Endothelial cell of umbilical vein (primary cell): ENCODE measurements around the gene AJM1. TPM values are rescaled to one million over a fixed set of nuclear protein-coding genes. Genes with fewer than 3 reads are reported as not detected.

ENCODE experiments used
- BruUV-seq: library from RNA; stranded (reverse); fragments of 400-500 nt; replicated peaks from 2 replicates; lab custom pipeline; 2021; lab: Mats Ljungman, UMichigan
- CTCF ChIA-PET: fragments of 300-600, 350-600 bp; sonication (Branson Sonifier 250); formaldehyde crosslinking; loops from one replicate; lab custom pipeline; 2021; ENCODE audit warnings: antibody characterized with exemption, inconsistent platforms; lab: Charles Lee
- POLR2A ChIA-PET: fragments of 300-600, 350-600 bp; sonication (Branson Sonifier 250); formaldehyde crosslinking; loops from one replicate; lab custom pipeline; 2021; ENCODE audit warnings: antibody characterized with exemption, inconsistent platforms; lab: Charles Lee
- DNase-seq: peaks from one replicate; pipeline ENCODE4 v3.0.0-alpha.2; 2011; ENCODE audit warnings: low read depth, low spot score
- FAIRE-seq: peaks from 2 replicates; lab custom pipeline; 2011; peaks lifted over from hg19 to GRCh38; lab: Jason Lieb, UNC
- H2AFZ ChIP-seq: 2 replicates; pipeline ENCODE4 v1.6.0; 2012; ENCODE audit warnings: low read depth, low read length, control low read depth, inconsistent platforms
- H3K27ac ChIP-seq: 2 replicates; pipeline ENCODE4 v1.5.1; 2011; ENCODE audit warnings: low read depth, mild to moderate bottlenecking, control low read depth, low read length, moderate library complexity; ENCODE audit not compliant: insufficient read depth
- H3K27me3 ChIP-seq, 2 experiments: 2 replicates each; pipeline versions ENCODE4 v1.6.0 to v1.6.1; 2011; ENCODE audit warnings: low read length in 2 of 2, mixed read lengths in 1 of 2; ENCODE audit not compliant: control insufficient read depth in 2 of 2, insufficient read depth in 2 of 2
- H3K36me3 ChIP-seq, 2 experiments: 2 replicates in 1 of 2; 3 replicates in 1 of 2; pipeline ENCODE4 v1.5.1; 2011; ENCODE audit warnings: low read length in 2 of 2, mild to moderate bottlenecking in 1 of 2, moderate library complexity in 1 of 2; ENCODE audit not compliant: control insufficient read depth in 2 of 2, insufficient read depth in 2 of 2; ENCODE audit errors: extremely low read depth in 1 of 2
- H3K4me1 ChIP-seq: 3 replicates; pipeline ENCODE4 v1.5.1; 2011; ENCODE audit warnings: mild to moderate bottlenecking, low read length; ENCODE audit not compliant: control insufficient read depth, insufficient read depth; ENCODE audit errors: extremely low read depth
- H3K4me2 ChIP-seq: 2 replicates; pipeline ENCODE4 v1.6.1; 2011; ENCODE audit warnings: low read length, control low read depth, mixed read lengths; ENCODE audit not compliant: insufficient read depth
- H3K4me3 ChIP-seq, 3 experiments: fragments of 200-600 bp in 1 of 3; sonication (generic), shearing (Covaris generic) in 1 of 3; replicated peaks in 1 of 3; 2 replicates each; pipeline ENCODE4 v1.5.1; 2011 to 2016; ENCODE audit warnings: control low read depth in 3 of 3, low read length in 3 of 3, mild to moderate bottlenecking in 2 of 3, inconsistent platforms in 1 of 3, low read depth in 1 of 3, moderate library complexity in 1 of 3; ENCODE audit not compliant: insufficient read depth in 1 of 3
- H3K79me2 ChIP-seq: 2 replicates; pipeline ENCODE4 v1.6.0; 2012; ENCODE audit warnings: low read length, inconsistent platforms; ENCODE audit not compliant: control insufficient read depth, insufficient read depth
- H3K9ac ChIP-seq: replicated peaks from 2 replicates; pipeline ENCODE3; 2011; ENCODE audit warnings: low read length, control low read depth; ENCODE audit not compliant: insufficient read depth; ENCODE audit errors: extremely low read depth
- H3K9me1 ChIP-seq: replicated peaks from 3 replicates; pipeline ENCODE4 v1.6.0; 2011; ENCODE audit warnings: mild to moderate bottlenecking, low read length; ENCODE audit not compliant: control insufficient read depth, insufficient read depth; ENCODE audit errors: extremely low read depth
- H3K9me3 ChIP-seq: replicated peaks from 2 replicates; pipeline ENCODE4 v1.5.1; 2012; ENCODE audit warnings: low read length, inconsistent platforms; ENCODE audit not compliant: control insufficient read depth, insufficient read depth
- H4K20me1 ChIP-seq: replicated peaks from 2 replicates; pipeline ENCODE3; 2011; ENCODE audit warnings: mild to moderate bottlenecking, low read length; ENCODE audit not compliant: control insufficient read depth, insufficient read depth; ENCODE audit errors: extremely low read depth
- CTCF ChIP-seq, 2 donors: IDR thresholded peaks; 1 replicate in 1 of 2; 2 replicates in 1 of 2; pipeline ENCODE4 v1.5.1; 2011; ENCODE audit warnings: low read length in 2 of 2, mild to moderate bottlenecking in 2 of 2, moderate library complexity in 2 of 2, control low read depth in 1 of 2, inconsistent platforms in 1 of 2, low read depth in 1 of 2; ENCODE audit not compliant: insufficient read depth in 1 of 2; ENCODE audit errors: extremely low read depth in 1 of 2
- EZH2 ChIP-seq: IDR thresholded peaks from 2 replicates; pipeline ENCODE4 v1.6.1; 2012; ENCODE audit warnings: borderline replicate concordance, low read depth, mild to moderate bottlenecking, moderate library complexity, low read length, inconsistent platforms; ENCODE audit not compliant: severe bottlenecking
- FOS ChIP-seq: IDR thresholded peaks from 2 replicates; pipeline ENCODE4 v1.6.1; 2011; ENCODE audit warnings: mild to moderate bottlenecking, low read length, moderate library complexity, borderline replicate concordance; ENCODE audit not compliant: insufficient read depth
- GATA2 ChIP-seq: IDR thresholded peaks from 2 replicates; pipeline ENCODE4 v1.7.0; 2011; ENCODE audit warnings: low read depth, mild to moderate bottlenecking, moderate library complexity, mixed read lengths, low read length; ENCODE audit not compliant: insufficient read length, insufficient read depth
- JUN ChIP-seq: IDR thresholded peaks from 2 replicates; pipeline ENCODE4 v1.6.1; 2011; ENCODE audit warnings: borderline replicate concordance, low read depth; ENCODE audit not compliant: insufficient read length, insufficient read depth
- MYC ChIP-seq: IDR thresholded peaks from one replicate; pipeline ENCODE4 v1.6.1; 2011; ENCODE audit warnings: mild to moderate bottlenecking, low read depth, low read length
- POLR2A ChIP-seq: IDR thresholded peaks from 2 replicates; pipeline ENCODE4 v1.6.1; 2012; ENCODE audit warnings: low read depth, mild to moderate bottlenecking, control low read depth, low read length
- POLR2AphosphoS5 ChIP-seq: IDR thresholded peaks from 2 replicates; pipeline ENCODE4 v1.6.1; 2012; ENCODE audit warnings: low read depth, mild to moderate bottlenecking, control low read depth, low read length, moderate library complexity; ENCODE audit not compliant: insufficient read depth
- dilution Hi-C: fragments of 300-500 bp; cut with MboI; formaldehyde crosslinking; loops from one replicate; pipeline ENCODE4 v1.15.0; 2019; ENCODE audit warnings: low sequenced_read_pairs; ENCODE audit not compliant: extremely low pct_ligation_motif_present
- intact Hi-C: fragments of 100-400 bp; cut with micrococcal nuclease; formaldehyde crosslinking; loops from one replicate; pipeline ENCODE4 v1.10.0; 2022
- polyA plus RNA-seq, 4 experiments: library from polyadenylated mRNA; depleted of rRNA in 3 of 4; stranded (reverse) in 3 of 4; unstranded in 1 of 4; fragments of >200 nt; gene quantifications; 2 replicates each; pipeline versions ENCODE4 v1.2.1 to v1.2.3, GENCODE V29; 2011 to 2012; ENCODE audit warnings: missing spikeins in 1 of 4
- total RNA-seq: library from RNA; stranded (reverse); gene quantifications from 2 replicates; pipeline ENCODE4 v1.2.3, GENCODE V29; 2021
- TF ChIP-seq, protein P1 (sequence below): IDR thresholded peaks from 2 replicates; pipeline ENCODE4 v1.6.1; 2011; ENCODE audit not compliant: insufficient read depth, insufficient read length

AJM1 gene
- total and polyA plus RNA-seq, 2 donors (not counting 3 experiments of a cell fraction or from before 2014, with no cell fraction given) = 0.30 to 1.3 TPM

- no peak overlapping the region for H3K4me2 ChIP-seq
- CTCF ChIA-PET = no interaction called here
Observed at GRCh38 chr9:136850866-136851775, 8.8 kb downstream of the AJM1 start.

More at GRCh38 chr9:136850866-136851775, 8.8 kb downstream of the AJM1 start:
- no peak for DNase-seq
- Histone ChIP-seq H3K4me3 (no peak overlapping the region), H2AFZ (no peak overlapping the region), H3K9me1 (no peaks in the 10 kb centered on the region), H3K27ac (no peak overlapping the region), H3K27me3 (peaks cover 4 to 10% of the 10 kb centered on the region in 2 experiments), H4K20me1 (no peaks in the 10 kb centered on the region), H3K9ac (no peak overlapping the region), H3K9me3 (no peaks in the 10 kb centered on the region), H3K36me3 (no peaks in the 10 kb centered on the region), H3K79me2 (no peaks in the 10 kb centered on the region), H3K4me1 (peaks cover 10% of the 10 kb centered on the region)
- no peak for FAIRE-seq
- TF ChIP-seq FOS (no peak), EZH2 (no peak), MYC (no peak), CTCF (IDR thresholded peaks at IDR 0.05; ENCODE audit: extremely low read depth in 1 of 2, insufficient read depth in 1 of 2, low read depth in 1 of 2, low read length in 2 of 2) (no peak), GATA2 (no peak), POLR2A (no peak), POLR2AphosphoS5 (no peak), JUN (no peak)
- TF ChIP-seq, protein P1, sequence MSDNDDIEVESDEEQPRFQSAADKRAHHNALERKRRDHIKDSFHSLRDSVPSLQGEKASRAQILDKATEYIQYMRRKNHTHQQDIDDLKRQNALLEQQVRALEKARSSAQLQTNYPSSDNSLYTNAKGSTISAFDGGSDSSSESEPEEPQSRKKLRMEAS = no peak
- POLR2A ChIA-PET = no interaction called here
- dilution Hi-C loops (no loop called here), intact Hi-C loops (no loop called here)
- BruUV-seq = no TSS peak
